IPS-NIHi11 (cell line): ENCODE measurements around the gene SMIM13.
"Not testable (repeated sequence)": the region's sequence is repeated elsewhere in the genome, so short reads cannot be mapped to it uniquely, and the experiment has no call there.

ENCODE experiments used
- DNase-seq: peaks from one replicate; pipeline ENCODE4 v3.0.0; 2012; ENCODE audit warnings: mixed read lengths, low spot score

The SMIM13 gene

GRCh38 chr6:11085758-11086435, 7.7 kb upstream of the SMIM13 start:
- no peak for DNase-seq

- DNase-seq, result not testable (repeated sequence)
Measured at GRCh38 chr6:11087141-11087812, 6.4 kb upstream of the SMIM13 start.

DNA sequence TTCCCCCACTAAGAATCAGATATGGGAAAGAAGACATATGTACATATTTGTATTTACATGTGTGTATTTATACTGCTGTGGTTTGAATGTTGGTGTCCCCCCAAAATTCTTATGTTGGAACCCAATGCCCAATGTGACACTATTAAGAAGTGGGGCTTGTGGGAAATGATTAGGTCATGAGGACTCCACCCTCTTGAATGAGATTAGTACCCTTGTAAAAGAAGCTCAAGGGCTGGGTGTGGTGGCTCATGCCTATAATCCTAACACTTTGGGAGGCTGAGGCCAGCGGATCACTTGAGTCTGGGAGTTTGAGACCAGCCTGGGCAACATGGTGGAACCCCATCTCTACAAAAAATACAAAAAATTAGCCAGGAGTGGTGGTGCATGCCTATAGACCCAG, 3.9 kb upstream of the SMIM13 start:
- DNase-seq, result no peak

GRCh38 chr6:11091141-11091540, 2.5 kb upstream of the SMIM13 start:
- DNase-seq, result not testable (repeated sequence)

DNA sequence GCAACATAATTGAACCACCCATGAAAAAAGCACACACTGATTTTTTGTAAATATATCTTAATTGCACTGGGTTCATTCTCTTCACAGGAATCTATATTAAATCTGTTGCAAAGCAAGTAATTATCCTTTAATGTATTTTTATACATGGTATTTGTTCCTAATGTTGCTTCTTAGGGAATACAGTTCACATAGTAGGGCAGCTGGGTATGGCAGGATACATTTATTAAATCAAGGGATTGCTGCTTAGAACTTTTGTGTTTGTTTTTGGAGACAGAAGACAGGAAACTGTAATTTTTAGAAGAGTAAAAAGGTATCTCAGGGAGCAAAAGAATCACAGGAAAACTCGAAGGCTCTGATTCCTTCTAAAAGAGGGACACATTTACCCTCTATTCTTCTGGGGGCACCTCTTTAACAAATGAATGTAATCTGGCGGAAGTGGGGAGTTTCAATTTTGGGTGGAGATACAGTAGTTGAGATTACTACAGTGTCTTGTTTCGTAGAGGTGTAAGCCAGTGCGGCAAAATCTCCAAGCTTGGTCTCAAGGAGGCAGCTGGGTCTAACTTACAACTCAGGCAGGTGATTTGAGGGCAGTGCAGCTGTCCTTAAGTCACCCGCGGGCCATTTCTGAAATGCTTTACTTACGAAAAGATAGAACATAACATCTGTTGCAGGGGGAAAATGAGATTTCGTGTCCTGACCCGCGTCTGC, 812 bp upstream of the SMIM13 start:
- peak; percentile 23 for DNase-seq

DNA sequence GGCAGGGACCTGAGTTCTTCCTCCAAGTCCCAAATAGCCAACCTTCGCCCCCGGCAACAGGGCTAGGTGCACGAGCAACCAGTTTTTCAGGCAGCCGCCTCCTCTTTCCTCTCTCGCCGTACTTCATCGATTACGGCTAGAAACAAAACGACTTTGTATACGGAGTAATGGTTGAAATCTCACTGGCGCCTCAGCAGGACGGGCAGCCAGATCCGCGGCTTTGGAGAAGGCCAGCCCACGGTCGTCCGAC, 333 bp upstream of the SMIM13 start:
- DNase-seq, result no peak

DNA sequence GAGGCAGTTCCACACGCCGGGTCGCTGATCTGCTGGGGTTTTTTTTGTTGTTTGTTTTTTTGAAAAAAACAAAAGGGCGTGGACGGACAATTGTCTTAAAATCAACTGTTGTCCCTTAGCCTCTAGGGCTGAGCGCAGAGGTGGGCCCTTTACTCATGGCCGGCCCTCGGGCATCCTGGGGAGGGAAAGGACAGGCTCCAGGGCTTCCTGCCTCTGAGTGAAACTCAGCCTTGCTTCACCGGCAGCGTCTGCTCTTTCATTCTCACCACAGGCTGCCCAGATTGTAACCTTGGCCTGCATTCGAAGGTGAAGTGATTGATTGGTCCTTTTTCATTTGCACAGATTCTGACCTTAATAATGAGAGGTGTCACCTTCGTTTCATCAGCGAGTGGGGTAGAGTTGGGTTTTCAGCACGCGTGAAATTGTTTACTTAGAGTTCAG, 797 bp downstream of the SMIM13 start:
- DNase-seq, result peak; percentile 66

DNA sequence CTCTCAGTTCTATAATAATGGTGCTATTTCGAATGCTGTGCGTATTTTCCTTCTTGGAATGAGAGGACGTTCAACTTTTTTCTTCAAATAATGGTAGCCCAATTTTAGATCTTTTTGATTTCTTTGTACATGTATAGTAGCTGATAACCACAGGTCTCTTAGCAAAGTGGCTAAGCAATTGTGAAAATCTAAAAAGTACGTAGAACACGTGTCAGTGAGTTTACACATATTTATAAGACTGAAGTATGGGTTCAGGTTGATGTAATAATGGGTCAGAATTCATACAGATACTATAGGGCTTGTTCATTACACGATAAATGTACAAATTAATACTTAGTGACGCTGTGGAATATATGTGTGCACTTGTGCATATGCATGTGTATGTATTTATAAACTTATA, 1.3 kb downstream of the SMIM13 start:
- DNase-seq, result no peak

GRCh38 chr6:11096109-11096508, 2.5 kb downstream of the SMIM13 start:
- DNase-seq, result peak; percentile 53

GRCh38 chr6:11097476-11097875, 3.8 kb downstream of the SMIM13 start:
- DNase-seq, result no peak

GRCh38 chr6:11098004-11098403, 4.4 kb downstream of the SMIM13 start:
- DNase-seq, result no peak

DNA sequence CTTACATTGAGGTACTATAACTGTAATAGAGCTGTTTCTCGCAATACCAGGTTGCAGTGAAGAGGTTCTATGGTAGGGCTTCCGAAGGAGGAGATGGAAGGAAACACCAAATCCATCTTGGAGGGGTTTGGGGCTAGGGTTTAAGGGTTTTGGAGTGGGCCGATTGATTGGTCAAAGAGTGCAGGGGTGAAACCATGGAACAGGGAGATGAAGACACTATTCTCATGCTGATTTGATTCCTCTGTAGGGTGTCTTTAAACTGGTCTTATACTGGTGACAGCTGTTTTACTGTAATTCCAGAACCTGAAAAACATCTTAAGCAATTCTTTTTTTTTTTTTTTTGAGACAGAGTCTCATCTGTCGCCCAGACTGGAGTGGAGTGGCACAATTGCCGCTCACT, 7.8 kb downstream of the SMIM13 start:
- DNase-seq, result no peak

DNA sequence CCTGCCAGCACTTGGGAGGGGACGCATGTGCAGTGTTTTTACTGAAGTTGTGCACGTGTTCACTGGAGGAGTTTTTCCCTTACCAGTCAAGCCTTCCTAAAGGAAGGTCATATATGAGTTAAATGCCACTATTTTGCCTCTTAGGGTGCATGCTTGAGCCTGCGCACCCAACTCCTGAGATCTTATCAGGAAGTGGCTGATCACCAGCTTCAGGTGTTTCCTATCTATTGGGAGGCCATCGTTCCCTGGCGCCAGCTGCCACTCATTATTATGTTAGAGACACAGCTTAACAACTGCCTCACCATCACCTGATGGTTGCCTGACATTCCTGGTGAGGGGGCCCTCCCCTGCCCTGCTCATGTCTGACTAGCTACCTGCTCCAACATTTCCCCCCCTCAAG, 9.4 kb downstream of the SMIM13 start:
- DNase-seq, result no peak

- DNase-seq, result no peak
Measured at GRCh38 chr6:11108726-11109125, 15.1 kb downstream of the SMIM13 start.

DNA sequence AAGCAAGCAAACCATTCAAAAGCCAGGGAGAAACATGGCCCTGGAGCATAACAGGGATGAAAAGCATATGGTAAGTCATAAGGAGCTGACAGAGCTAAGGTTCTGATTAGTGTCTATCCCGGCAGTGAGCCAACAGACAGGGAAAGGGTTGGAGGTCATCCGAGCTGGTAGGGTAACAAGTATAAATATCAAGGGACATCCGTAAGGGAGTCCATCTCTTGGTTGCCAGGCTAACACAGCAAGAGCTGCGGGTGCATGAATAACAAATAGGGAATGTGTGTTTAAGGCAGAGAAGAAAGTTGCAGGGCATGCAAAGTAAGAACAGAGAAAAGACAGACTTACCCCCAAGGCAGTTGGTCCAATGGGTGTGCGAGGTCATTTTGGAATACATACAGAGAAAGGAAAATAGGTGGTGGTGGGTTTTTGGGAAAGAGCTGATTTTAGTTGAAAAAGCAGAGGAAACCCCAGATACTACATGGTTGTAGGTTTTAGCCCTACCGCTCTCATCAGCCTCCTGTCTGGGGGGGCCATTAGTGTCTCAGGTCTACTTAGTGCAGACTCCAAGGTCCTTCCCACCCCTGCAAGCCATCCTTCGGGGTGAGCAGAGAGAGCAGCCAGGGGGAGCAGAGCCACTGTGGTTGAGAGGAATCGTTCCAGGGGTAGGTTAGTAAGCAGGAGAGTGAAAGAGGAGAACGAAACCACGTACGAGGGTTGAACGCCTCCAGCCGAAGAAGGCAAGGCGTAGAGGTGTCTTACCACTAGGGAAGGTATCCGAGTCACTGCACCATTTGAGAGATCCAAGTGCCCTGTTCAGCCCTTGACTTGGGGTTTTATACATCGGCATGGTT, 17.5 kb downstream of the SMIM13 start, which contains the start of gene ERVFRD-1:
TSS of gene ERVFRD-1 (minus strand) at position 805 of the 848 bp plus-strand sequence. CDS start 6,415 bp downstream, outside the sequence.
- no peak for DNase-seq

DNA sequence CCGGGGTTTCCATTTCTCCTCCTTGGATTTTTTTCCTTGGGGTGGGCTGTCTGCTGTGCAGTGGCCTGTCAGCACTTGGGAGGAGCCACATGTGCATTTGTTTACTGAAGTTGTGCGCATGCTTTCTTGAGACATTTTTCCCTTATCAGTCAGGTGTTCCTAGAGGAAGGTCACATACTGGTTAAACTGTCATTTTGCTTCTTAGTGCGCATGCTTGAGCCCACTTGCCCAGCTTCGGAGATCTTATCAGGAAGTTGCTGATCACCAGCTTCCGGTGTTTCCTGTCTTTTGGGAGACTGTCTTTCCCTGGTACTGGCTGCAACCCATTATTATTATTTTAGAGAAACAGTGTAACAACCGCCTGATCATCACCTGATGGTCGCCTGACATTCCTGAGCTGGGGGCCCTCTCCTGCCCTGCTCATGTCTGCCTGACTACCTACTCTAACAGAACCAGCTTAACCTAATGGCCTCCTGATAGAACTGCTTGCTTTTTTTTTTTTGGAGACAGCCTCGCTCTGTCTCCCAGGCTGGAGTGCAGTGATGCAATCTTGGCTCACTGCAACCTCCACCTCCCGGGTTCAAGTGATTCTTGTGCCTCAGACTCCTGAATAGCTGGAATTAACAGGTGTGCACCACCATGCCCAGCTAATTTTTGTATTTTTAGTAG, 18.3 kb downstream of the SMIM13 start:
- DNase-seq, result no peak

GRCh38 chr6:11113038-11113437, 19.4 kb downstream of the SMIM13 start:
- DNase-seq, result no peak

- not testable (repeated sequence) for DNase-seq
Measured at GRCh38 chr6:11115808-11116536, 22.3 kb downstream of the SMIM13 start.

DNA sequence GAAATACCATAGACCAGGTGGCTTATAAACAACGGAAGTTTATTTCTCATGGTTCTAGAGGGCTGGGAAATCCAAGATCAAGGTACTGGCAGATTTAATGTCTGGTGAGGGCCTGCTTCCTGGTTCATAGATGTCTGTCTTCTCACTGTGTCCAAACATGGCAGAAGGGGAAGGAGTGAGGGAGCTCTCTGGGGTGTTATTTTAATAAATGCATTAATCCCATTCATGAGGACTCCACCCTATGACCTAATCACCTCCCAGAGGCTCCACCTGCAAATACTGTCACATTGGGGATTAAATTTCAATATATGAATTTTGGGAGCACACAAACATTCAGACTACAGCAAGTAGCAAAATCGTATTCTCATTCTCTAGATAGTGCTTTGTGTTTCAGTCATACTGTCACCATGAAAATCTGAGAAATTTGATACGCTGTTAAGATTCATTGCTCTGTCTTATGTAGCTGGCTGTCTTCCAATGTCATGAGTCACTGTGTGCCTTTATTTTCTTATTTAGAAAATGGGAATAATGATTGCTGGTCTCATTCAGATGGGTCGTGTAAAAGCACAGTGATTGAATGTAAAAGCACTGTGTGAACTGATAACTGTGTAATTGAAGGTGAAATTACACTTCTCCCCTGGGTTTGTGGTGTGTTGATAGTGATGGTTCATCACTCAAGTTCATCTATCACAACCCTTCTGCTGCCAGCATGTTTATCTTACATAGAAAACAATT, 26.8 kb downstream of the SMIM13 start:
- DNase-seq, result no peak

- DNase-seq, result no peak
Measured at GRCh38 chr6:11121851-11122250, 28.2 kb downstream of the SMIM13 start.
